Measurements from ENCODE around the gene SARDH.

SARDH gene

DNA sequence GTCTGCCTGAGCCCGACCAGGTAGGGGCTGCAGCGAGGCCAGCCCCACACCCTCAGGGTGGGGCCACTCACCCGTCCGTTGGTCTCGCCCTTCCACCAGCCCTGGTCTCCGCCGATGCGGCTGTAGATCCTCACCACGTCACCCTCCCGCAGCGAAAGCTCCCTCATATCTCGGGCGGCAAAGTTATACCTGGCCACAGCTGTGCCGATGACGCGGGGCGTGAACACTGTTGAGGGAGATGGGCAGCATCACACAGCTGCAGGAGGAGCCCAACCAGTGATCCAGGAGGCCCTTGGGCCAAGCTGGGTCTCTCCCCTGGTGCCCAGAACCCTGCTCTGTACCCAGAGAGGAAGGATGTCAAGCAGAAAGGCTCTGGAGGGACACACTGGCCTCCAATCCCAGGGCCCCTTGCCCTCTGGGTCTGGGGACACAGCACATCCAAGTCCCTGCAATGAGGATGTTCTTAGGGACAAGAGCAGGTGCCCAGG, 30.3 kb upstream of the SARDH start:
- H3K4me3 ChIP-seq (ENCODE audit: low read depth, low read length): no peak overlapping the region
- H3K4me1 ChIP-seq (ENCODE audit: control insufficient read depth, insufficient read depth, low read length): no peaks in the 10 kb centered on the region
- CTCF ChIA-PET: interaction anchor here (4.1 to 8.2 kb wide), 2 partner anchors 14 to 25 kb away, joined by 14 to 66 read pairs; no protein-coding TSS in a partner anchor
- H3K27ac ChIP-seq (ENCODE audit: extremely low read depth, low read depth, low read length): no peak overlapping the region
- peaks cover 0 to 43% of the 10 kb centered on the region in 2 experiments; a peak in 1 of 3 replicates for H3K36me3 ChIP-seq (ENCODE audit: control insufficient read depth in 2 of 2, insufficient read depth in 1 of 2, low read length in 2 of 2)
- POLR2A ChIA-PET: interaction anchor here (0.7 kb wide), 1 partner anchor 14 kb away, joined by 3 read pairs; no protein-coding TSS in a partner anchor
- no peaks in the 10 kb centered on the region for H3K9me3 ChIP-seq (ENCODE audit: control insufficient read depth, insufficient read depth, low read depth, low read length)
- TF ChIP-seq, protein P1, sequence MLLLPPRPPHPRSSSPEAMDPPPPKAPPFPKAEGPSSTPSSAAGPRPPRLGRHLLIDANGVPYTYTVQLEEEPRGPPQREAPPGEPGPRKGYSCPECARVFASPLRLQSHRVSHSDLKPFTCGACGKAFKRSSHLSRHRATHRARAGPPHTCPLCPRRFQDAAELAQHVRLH (tag by site-specific recombination; IDR thresholded peaks at IDR 0.05): no peak
- TF ChIP-seq ZNF623 (tag by site-specific recombination; IDR thresholded peaks at IDR 0.05) (no peak), ZNF776 (tag by site-specific recombination; IDR thresholded peaks at IDR 0.05; ENCODE audit: borderline replicate concordance) (no peak), ZIC2 (tag by site-specific recombination; IDR thresholded peaks at IDR 0.05) (no peak), PRDM1 (tag by site-specific recombination; IDR thresholded peaks at IDR 0.05) (no peak), ZFP69B (tag by site-specific recombination; IDR thresholded peaks at IDR 0.05) (no peak), ZNF521 (tag by site-specific recombination; IDR thresholded peaks at IDR 0.05) (no peak)
- TF ChIP-seq, protein P2, sequence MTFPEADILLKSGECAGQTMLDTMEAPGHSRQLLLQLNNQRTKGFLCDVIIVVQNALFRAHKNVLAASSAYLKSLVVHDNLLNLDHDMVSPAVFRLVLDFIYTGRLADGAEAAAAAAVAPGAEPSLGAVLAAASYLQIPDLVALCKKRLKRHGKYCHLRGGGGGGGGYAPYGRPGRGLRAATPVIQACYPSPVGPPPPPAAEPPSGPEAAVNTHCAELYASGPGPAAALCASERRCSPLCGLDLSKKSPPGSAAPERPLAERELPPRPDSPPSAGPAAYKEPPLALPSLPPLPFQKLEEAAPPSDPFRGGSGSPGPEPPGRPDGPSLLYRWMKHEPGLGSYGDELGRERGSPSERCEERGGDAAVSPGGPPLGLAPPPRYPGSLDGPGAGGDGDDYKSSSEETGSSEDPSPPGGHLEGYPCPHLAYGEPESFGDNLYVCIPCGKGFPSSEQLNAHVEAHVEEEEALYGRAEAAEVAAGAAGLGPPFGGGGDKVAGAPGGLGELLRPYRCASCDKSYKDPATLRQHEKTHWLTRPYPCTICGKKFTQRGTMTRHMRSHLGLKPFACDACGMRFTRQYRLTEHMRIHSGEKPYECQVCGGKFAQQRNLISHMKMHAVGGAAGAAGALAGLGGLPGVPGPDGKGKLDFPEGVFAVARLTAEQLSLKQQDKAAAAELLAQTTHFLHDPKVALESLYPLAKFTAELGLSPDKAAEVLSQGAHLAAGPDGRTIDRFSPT (tag by site-specific recombination; IDR thresholded peaks at IDR 0.05): no peak
- TF ChIP-seq, protein P3, sequence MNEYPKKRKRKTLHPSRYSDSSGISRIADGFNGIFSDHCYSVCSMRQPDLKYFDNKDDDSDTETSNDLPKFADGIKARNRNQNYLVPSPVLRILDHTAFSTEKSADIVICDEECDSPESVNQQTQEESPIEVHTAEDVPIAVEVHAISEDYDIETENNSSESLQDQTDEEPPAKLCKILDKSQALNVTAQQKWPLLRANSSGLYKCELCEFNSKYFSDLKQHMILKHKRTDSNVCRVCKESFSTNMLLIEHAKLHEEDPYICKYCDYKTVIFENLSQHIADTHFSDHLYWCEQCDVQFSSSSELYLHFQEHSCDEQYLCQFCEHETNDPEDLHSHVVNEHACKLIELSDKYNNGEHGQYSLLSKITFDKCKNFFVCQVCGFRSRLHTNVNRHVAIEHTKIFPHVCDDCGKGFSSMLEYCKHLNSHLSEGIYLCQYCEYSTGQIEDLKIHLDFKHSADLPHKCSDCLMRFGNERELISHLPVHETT (tag by site-specific recombination; IDR thresholded peaks at IDR 0.05): no peak

DNA sequence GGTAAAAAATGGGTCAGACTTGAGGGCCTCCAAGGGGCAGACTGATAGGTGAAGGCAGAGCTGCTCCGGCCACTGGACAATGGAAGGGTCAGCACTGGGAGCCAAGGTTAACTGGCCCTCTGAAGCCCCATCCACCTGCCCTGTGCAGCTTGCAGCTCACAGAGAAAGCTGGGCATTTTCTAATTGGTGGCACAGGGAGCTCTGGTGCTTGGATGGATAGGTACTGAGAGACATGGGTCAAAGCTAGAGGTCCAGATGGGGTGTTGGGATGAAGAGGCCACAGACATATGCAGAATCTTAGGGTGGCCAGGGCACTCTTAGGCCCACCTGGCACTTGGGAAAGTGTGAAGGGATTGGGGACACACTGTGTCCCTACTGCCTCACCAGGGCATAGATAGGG, 29.5 kb upstream of the SARDH start:
- Histone ChIP-seq H3K9me3 (ENCODE audit: control insufficient read depth, insufficient read depth, low read depth, low read length) (no peaks in the 10 kb centered on the region), H3K36me3 (ENCODE audit: control insufficient read depth in 2 of 2, insufficient read depth in 1 of 2, low read length in 2 of 2) (peaks cover 0 to 44% of the 10 kb centered on the region in 2 experiments; a peak in 1 of 3 replicates), H3K4me3 (ENCODE audit: low read depth, low read length) (no peak overlapping the region), H3K4me1 (ENCODE audit: control insufficient read depth, insufficient read depth, low read length) (no peaks in the 10 kb centered on the region), H3K27ac (ENCODE audit: extremely low read depth, low read depth, low read length) (no peak overlapping the region)
- ChIA-PET POLR2A (no interaction called here), CTCF (interaction anchor here (0.5 to 8.2 kb wide), 7 partner anchors 14 to 330 kb away, joined by 3 to 66 read pairs (median 3); no protein-coding TSS in a partner anchor)
- TF ChIP-seq ZFHX2 (tag by site-specific recombination; conservative IDR thresholded peaks at IDR 0.05) (no peak), ZNF521 (tag by site-specific recombination; IDR thresholded peaks at IDR 0.05) (no peak), ZNF548 (tag by site-specific recombination; IDR thresholded peaks at IDR 0.05) (no peak), GLI2 (tag by site-specific recombination; IDR thresholded peaks at IDR 0.05; ENCODE audit: borderline replicate concordance, low read depth) (no peak), MYNN (tag by site-specific recombination; IDR thresholded peaks at IDR 0.05; ENCODE audit: borderline replicate concordance) (no peak), ZNF16 (tag by site-specific recombination; IDR thresholded peaks at IDR 0.05; ENCODE audit: low read depth) (no peak), ZNF221 (tag by site-specific recombination; IDR thresholded peaks at IDR 0.05; ENCODE audit: borderline replicate concordance) (no peak), ZNF660 (tag by site-specific recombination; IDR thresholded peaks at IDR 0.05) (no peak), KLF7 (tag by site-specific recombination; IDR thresholded peaks at IDR 0.05; ENCODE audit: borderline replicate concordance) (no peak), ZNF274 (IDR thresholded peaks at IDR 0.05; ENCODE audit: low read length) (no peak), ZNF274 (tag by site-specific recombination; IDR thresholded peaks at IDR 0.05; ENCODE audit: borderline replicate concordance) (no peak), HOXD13 (CRISPR knock-in tag; IDR thresholded peaks at IDR 0.05; ENCODE audit: borderline replicate concordance) (no peak), GFI1B (tag by site-specific recombination; IDR thresholded peaks at IDR 0.05) (no peak), SETDB1 (IDR thresholded peaks at IDR 0.05; ENCODE audit: insufficient read length, low read length) (no peak)
- TF ChIP-seq, protein P4, sequence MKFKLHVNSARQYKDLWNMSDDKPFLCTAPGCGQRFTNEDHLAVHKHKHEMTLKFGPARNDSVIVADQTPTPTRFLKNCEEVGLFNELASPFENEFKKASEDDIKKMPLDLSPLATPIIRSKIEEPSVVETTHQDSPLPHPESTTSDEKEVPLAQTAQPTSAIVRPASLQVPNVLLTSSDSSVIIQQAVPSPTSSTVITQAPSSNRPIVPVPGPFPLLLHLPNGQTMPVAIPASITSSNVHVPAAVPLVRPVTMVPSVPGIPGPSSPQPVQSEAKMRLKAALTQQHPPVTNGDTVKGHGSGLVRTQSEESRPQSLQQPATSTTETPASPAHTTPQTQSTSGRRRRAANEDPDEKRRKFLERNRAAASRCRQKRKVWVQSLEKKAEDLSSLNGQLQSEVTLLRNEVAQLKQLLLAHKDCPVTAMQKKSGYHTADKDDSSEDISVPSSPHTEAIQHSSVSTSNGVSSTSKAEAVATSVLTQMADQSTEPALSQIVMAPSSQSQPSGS (tag by site-specific recombination; IDR thresholded peaks at IDR 0.05; ENCODE audit: low read depth): no peak
- TF ChIP-seq, protein P5, sequence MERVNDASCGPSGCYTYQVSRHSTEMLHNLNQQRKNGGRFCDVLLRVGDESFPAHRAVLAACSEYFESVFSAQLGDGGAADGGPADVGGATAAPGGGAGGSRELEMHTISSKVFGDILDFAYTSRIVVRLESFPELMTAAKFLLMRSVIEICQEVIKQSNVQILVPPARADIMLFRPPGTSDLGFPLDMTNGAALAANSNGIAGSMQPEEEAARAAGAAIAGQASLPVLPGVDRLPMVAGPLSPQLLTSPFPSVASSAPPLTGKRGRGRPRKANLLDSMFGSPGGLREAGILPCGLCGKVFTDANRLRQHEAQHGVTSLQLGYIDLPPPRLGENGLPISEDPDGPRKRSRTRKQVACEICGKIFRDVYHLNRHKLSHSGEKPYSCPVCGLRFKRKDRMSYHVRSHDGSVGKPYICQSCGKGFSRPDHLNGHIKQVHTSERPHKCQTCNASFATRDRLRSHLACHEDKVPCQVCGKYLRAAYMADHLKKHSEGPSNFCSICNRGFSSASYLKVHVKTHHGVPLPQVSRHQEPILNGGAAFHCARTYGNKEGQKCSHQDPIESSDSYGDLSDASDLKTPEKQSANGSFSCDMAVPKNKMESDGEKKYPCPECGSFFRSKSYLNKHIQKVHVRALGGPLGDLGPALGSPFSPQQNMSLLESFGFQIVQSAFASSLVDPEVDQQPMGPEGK (tag by site-specific recombination; IDR thresholded peaks at IDR 0.05): no peak

All from HEK293 (cell line).